ENCODE data around the gene OR5K4.

OR5K4 gene

DNA sequence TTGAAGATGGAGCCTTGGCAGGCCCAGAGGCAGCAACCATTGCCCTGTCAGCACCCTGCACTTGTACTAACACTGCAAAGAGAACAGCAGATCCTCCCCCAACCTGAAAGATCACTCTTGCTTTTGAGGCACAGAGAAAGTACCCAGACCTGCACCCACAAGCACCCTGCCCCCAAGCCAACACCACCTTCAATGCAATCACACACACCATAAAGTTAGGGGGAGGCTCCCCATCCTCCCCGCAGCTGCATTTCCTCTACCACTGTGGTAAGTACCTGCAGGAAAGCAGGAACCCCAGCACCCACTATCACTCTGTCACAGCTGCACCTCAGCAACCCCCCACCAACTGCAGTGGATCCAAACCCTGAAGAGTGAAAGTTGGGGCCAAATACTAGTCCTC lies 48.9 kb downstream of the OR5K4 start:
- no peak overlapping the region for H3K4me3 Mint-ChIP-seq
- peaks cover 37 to 40% of the 10 kb centered on the region in 2 donors for H3K9me3 Mint-ChIP-seq
- peak overlapping the region; percentile 39 for H3K27ac Mint-ChIP-seq
- DNase-seq (no peak), ATAC-seq (replicated peaks) (no peak)
- no peaks in the 10 kb centered on the region for H3K27me3 Mint-ChIP-seq
- no peaks in the 10 kb centered on the region for H3K4me1 Mint-ChIP-seq
- peaks cover 0 to 4% of the 10 kb centered on the region in 2 donors for H3K36me3 Mint-ChIP-seq

GRCh38 chr3:98404010-98404409 lies 50.4 kb downstream of the OR5K4 start:
- Mint-ChIP-seq H3K9me3 (peaks cover 31 to 32% of the 10 kb centered on the region in 2 donors), H3K27ac (no peak overlapping the region), H3K4me3 (no peak overlapping the region), H3K4me1 (no peaks in the 10 kb centered on the region), H3K27me3 (no peaks in the 10 kb centered on the region), H3K36me3 (peaks cover 2 to 4% of the 10 kb centered on the region in 2 donors)
- no peak for ATAC-seq (replicated peaks)
- no peak for DNase-seq

Measured in stimulated activated naive B cell treated with anti-CD40 and anti-IgM and Interleukin-4, amounts not matched to agents 10 μg/mL and 1 μg/mL and 100 μg/mL, for 72 hours (primary cell).